Bronchus fibroblast of lung (primary cell): Measurements from ENCODE around the gene ZNF888. TPM values are rescaled to one million over a fixed set of nuclear protein-coding genes. Genes with fewer than 3 reads are reported as not detected.

Experiments used
- total RNA-seq: library from RNA; depleted of rRNA; stranded (reverse); fragments of >200 nt; gene quantifications from 2 replicates; pipeline ENCODE4 v1.2.3, GENCODE V29; 2015

The ZNF888 gene
- 3.3 and 3.7 TPM in 2 replicates for total RNA-seq

GRCh38 chr19:52922841-52923777, at the start of gene ZNF888:
TSS of gene ZNF888 (minus strand) at chr19:52923428. CDS start at chr19:52917873, 5,555 bp downstream.

GRCh38 chr19:52962394-52963246, 39.4 kb upstream of the ZNF888 start, which contains the start of gene ZNF816:
TSS of gene ZNF816 (minus strand) at chr19:52962881. CDS start at chr19:52956089, 6,792 bp downstream.

GRCh38 chr19:52897138-52897935, 25.9 kb downstream of the ZNF888 start, which contains the start of gene ZNF320:
TSS of gene ZNF320 (minus strand) at chr19:52897635. CDS start at chr19:52890255, 7,380 bp downstream.

GRCh38 chr19:52857378-52858191, 65.6 kb downstream of the ZNF888 start, which contains the start of gene ZNF468:
TSS of gene ZNF468 (minus strand) at chr19:52857619. CDS start at chr19:52854272, 3,347 bp downstream.

Other genes with a start within 250 kb of the ZNF888 start
- gene ZNF611, start 188.4 kb downstream of the ZNF888 start, total RNA-seq = 2.8 and 5.7 TPM in 2 replicates
- gene ZNF600, start 136.6 kb downstream of the ZNF888 start, total RNA-seq = 1.5 and 1.6 TPM in 2 replicates
- 5.9 and 6.2 TPM in 2 replicates for gene ZNF28, start 101.8 kb downstream of the ZNF888 start, total RNA-seq
- gene ZNF468, start 65.8 kb downstream of the ZNF888 start, total RNA-seq = 8.3 and 8.9 TPM in 2 replicates
- 8.1 and 8.2 TPM in 2 replicates for gene ZNF320, start 25.8 kb downstream of the ZNF888 start, total RNA-seq
- 4.5 and 4.9 TPM in 2 replicates for gene ZNF816, start 39.5 kb upstream of the ZNF888 start, total RNA-seq
- not detected in 2 replicates for gene ERVV-1, start 90.5 kb upstream of the ZNF888 start, total RNA-seq
- not detected in 2 replicates for gene ERVV-2, start 121.3 kb upstream of the ZNF888 start, total RNA-seq
- 6.1 and 7.2 TPM in 2 replicates for gene ZNF160, start 180.0 kb upstream of the ZNF888 start, total RNA-seq
- gene ZNF415, start 209.5 kb upstream of the ZNF888 start, total RNA-seq = 1.8 and 2.7 TPM in 2 replicates
- gene ZNF347, start 235.6 kb upstream of the ZNF888 start, total RNA-seq = 2.0 and 2.1 TPM in 2 replicates